Frontal cortex (tissue), 4 donors: ENCODE data around the gene NOS1AP. TPM values are rescaled to one million over a fixed set of nuclear protein-coding genes. Genes with fewer than 3 reads are reported as not detected.
"Not testable (repeated sequence)": the region's sequence is repeated elsewhere in the genome, so short reads cannot be mapped to it uniquely, and the experiment has no call there.

Experiments
- DNase-seq, 2 donors: peaks; one replicate each; pipeline ENCODE4 v3.0.0; 2012; ENCODE audit warnings: low spot score in 2 of 2
- FAIRE-seq: peaks from 2 replicates; lab custom pipeline; 2012; peaks lifted over from hg19 to GRCh38; lab: Jason Lieb, UNC
- small RNA-seq: library from RNA; depleted of rRNA; stranded (forward); fragments of <200 nt; gene quantifications from one replicate; pipeline ENCODE3, GENCODE V24; 2014
- total RNA-seq: library from RNA; depleted of rRNA; stranded (reverse); fragments of >200 nt; gene quantifications from one replicate; pipeline ENCODE4 v1.2.3, GENCODE V29; 2014
- donor health status: control.
- donor health status: control.
- donor health status: control.

Gene NOS1AP
- total RNA-seq, 1 donor from 2014 or later = 4.9 TPM

DNA sequence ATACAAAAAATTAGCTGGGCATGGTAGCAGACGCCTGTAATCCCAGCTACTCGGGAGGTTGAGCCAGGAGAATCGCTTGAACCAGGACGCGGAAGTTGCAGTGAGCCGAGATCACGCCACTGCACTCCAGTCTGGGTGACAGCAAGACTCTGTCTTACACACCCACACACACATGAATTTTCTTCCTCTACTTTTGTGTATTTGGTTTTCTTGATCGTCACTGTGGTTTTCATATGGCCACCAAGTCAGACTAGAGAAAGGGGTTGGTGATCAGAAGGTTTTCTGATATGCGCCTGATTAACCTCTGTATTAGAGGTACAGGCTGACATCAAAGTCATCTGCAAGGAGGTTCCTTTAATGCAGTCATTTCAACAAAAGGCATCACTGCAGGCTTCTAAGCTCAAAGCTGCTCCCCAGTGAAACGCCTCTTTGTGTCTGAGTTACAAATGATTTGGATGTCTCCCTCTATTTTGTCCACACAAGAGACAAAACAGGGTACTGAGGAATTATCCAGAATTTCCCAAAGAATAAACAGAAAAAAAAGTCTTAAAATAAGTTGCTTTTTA lies 331.4 kb downstream of the NOS1AP start:
- DNase-seq (no peak), FAIRE-seq (no peak)

DNA sequence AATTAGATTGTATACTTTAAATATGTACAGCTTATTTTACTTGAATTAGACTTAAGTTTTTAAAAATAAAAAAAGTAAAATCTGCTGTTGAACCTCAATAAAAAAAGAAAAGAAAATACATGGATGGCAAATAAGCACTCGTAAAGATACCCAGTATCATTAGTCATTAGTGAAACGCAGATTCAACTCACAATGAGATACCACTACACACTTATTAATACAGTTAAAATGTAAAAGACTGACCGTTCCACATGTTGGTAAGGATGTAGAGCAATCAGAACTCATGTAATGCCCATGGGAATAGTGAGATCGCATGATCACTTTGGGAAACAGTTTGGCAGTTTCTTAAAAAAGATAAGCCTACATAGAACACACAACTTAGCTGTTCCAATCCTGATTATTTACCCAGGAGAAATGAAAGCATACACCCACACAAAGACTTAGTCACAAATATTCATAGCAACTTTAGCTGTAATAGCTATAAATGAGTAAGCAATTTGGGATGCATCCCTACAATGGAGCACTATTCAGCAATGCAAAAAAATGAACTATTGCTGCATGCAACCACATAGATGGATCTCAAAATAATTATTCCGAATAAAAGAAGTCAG lies 335.2 kb downstream of the NOS1AP start:
- DNase-seq (no peak), FAIRE-seq (no peak)

DNA sequence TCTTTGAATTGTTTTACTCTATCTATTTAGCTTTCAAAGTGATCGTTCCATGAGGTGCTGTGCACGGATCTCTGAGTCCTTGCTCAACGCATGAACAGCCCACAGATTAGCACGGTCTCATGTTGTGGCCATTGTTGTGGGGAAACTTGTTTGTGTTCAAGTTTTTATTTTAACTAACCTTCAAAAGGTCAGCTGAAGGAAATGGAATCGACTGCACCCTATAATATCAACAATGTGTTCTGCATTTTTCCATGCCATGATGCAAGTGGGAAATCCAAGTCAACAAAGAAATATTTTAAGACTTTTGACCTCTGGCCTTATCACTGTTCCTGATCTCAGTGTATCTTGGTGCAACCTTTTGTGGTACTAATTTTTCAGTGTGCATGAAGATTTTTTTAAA lies 336.3 kb downstream of the NOS1AP start:
- no peak for DNase-seq
- no peak for FAIRE-seq

DNA sequence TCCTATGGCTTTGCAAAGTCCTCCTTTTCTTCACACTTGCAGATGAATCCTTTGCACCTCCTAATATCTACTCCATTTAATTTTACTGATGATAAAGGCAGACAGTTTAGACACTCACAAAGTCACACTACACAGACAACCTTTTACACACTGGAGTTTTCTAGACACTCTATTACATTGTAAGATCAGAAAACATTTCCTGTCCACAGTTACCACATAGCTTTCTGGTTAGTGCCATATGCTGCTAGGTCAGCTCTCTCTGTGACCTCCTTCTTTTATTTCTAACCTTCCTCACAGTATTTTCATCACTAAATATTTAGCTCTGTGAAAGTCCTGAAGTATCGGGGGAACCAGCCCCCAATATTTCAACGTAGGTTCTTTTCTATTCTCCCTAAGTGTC lies 337.3 kb downstream of the NOS1AP start:
- FAIRE-seq (no peak), DNase-seq (no peak)

DNA sequence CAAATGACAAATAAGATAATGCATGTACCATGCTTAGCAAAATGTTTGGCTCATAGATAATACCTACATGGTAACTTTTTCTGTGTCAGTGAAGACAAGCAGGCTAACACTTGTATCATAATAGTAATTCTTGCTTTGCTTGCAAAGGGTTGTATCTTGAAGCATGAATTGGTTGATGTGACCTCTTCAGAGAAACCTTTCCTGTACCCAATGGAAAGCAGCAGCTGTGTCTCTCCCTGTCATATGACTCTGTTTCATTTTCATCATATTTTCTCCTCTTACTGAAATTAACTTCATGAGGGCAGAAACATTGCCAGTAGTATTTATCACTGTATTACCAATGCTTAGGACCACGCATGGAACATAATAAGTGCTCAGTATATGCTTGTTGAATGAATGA lies 338.0 kb downstream of the NOS1AP start:
- FAIRE-seq (no peak), DNase-seq (no peak)

DNA sequence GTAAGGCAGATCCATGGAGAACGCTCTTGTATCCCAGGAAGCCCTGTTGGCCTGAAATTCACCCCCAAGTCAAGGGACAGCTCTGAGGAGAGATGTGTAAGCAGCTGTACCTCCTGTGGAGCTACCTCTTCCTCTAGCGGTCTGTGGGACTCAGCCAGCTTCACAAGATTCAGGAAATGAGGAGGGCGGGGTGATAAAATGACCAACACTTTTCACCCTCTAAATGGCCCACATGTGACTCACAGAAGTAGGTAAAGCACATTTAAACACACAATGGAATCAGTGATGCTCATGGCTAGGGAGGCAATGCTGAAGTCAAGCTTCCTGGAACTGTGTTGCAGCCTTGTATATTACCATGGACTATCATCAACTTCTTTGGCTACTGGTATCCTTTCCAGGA lies 342.5 kb downstream of the NOS1AP start, which contains the start of gene SH2D1B:
Gene SH2D1B (minus strand): TSS at position 135 of the 400 bp plus-strand sequence. CDS start 120 bp downstream, at position 15.
- DNase-seq (no peak), FAIRE-seq (no peak)

DNA sequence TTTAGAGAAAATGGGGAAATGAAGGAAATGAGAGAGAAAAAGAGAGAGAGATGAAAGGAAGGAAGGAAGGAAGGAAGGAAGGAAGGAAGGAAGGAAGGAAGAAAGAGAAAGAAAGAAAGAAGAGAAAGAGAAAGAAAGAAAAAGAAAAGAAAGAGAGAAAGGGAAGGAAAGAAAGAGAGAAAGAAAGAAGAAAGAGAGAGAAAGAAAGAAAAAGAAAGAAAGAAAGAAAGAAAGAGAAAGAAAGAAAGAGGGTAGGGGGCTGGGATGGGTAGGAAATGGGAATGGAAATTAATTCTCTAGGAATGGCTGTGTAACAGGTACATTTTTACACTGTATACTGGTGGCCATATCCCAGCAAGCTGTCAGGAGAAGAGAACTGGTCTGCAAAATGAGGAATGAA lies 346.7 kb downstream of the NOS1AP start:
- no peak for FAIRE-seq

DNA sequence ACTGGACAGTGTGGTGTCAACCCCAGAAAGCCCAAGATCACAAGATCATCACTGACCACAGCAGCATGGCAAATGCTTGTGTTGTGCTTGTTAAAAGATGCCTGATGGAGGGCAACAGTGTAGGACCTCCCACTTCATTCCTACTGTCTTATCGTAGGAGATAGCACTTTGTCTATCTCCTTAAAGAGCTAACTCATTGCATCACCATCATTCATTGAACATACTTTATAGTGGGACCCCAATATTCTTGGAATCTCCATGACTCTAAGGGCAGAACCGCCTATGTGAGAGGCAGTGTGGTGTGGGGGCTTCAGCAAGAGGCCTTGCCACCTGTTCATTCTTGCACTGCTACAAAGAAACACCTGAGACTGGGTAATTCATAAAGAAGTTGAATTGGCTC lies 347.4 kb downstream of the NOS1AP start:
- no peak for DNase-seq
- no peak for FAIRE-seq

More for the DNA sequence above, 346.7 kb downstream of the NOS1AP start:
- DNase-seq = no peak

DNA sequence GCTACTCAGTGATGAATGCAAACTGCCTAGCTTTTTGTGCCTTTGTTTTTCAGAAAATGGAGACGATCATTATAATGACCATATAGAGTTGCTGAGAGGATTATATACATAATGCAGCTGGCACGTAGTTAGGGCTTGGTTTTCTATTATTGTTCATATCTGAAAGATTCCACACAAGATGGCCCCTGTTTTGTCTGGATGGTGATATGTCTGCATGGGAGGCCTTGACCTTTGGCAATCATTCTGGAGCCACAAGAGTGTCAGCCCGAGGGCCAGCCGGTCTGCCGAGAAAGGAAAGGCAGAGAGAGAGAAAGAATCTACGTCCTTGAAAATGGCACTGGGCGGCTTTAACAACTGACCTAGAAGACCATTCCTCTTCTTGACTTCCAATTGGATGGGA lies 348.2 kb downstream of the NOS1AP start:
- DNase-seq = no peak
- no peak for FAIRE-seq

DNA sequence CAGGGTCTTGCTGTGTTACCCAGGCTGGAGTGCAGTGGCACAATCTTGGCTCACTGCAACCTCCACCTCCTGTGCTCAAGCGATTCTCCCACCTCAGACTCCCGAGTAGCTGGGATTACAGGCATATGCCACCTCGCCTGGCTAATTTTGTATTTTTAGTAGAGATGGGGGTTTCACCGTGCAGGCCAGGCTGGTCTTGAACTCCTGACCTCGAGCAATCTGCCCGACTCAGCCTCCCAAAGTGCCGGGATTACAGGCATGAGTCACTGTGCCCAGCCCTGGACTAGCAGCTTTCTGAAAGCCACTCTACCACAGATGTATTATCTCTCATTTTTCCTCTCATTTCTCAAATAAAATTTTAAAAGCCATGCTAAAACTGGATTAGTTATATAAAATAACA lies 349.1 kb downstream of the NOS1AP start:
- FAIRE-seq, DNase-seq: not testable (repeated sequence)

DNA sequence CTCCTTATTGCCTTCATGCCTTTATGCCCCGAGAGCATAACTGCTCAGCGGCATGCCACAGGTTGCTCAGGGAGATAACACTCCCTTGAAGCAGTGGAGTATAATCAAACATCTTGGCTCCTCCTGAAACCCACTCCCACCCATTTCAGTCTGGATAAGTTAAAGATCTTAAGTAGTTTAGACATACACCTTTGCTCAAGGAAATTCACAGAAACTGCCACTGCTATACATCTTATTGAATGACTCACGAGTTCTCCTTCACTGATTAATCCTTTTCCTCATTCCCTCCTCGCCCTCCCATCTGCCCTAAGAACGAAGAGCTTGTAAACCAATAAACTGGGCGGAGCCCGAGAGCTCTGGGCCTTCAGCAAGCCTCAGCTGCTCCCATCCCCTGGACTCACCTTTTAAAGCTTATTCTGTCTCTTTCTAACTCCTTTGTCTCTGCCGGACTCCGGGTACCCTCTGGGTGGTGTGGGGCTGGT lies 350.0 kb downstream of the NOS1AP start:
- FAIRE-seq = not testable (repeated sequence)

More for the DNA sequence above, 350.0 kb downstream of the NOS1AP start:
- not testable (repeated sequence) for DNase-seq

Small RNAs within 50 kb of the gene (small RNA-seq; reads per million reads assigned to genes)
- gene MIR4654 (not detected), gene MIR556 (0.48 reads per million, percentile 37 among the genes with 10 or more reads in this experiment), gene RNA5SP61 (not detected)

Other genes with a start within 250 kb of the NOS1AP start
- 1.2 TPM for gene OLFML2B, start 45.8 kb upstream of the NOS1AP start, total RNA-seq